Lower lobe of right lung (tissue), 2 donors: ENCODE measurements around the gene RNU6-8. TPM values are rescaled to one million over a fixed set of nuclear protein-coding genes. Genes with fewer than 3 reads are reported as not detected.

ENCODE experiments used
- ATAC-seq, 2 donors: fragments of 200-7000 bp; cut with Tn5 transposase; one replicate each; pipeline ENCODE4 v1.9.1; 2020 to 2022; ENCODE audit warnings: mild to moderate bottlenecking in 2 of 2, moderate library complexity in 2 of 2
- DNase-seq: peaks from one replicate; pipeline ENCODE4 v3.0.0-alpha.2; 2020
- H3K27ac ChIP-seq: fragments of 200-600 bp; one replicate; pipeline ENCODE4 v1.8.0; 2022
- H3K27me3 ChIP-seq: fragments of 200-600 bp; one replicate; pipeline ENCODE4 v1.8.0; 2022; ENCODE audit warnings: low read depth
- H3K36me3 ChIP-seq: fragments of 200-600 bp; one replicate; pipeline ENCODE4 v1.8.0; 2022; ENCODE audit warnings: mild to moderate bottlenecking
- H3K4me1 ChIP-seq: fragments of 200-600 bp; one replicate; pipeline ENCODE4 v1.8.0; 2022
- H3K4me3 ChIP-seq: fragments of 200-600 bp; one replicate; pipeline ENCODE4 v1.8.0; 2022; ENCODE audit warnings: mild to moderate bottlenecking
- H3K9me3 ChIP-seq: fragments of 200-600 bp; one replicate; pipeline ENCODE4 v1.8.0; 2022
- intact Hi-C: fragments of 100-400 bp; cut with DNase I; formaldehyde crosslinking; loops from one replicate; pipeline ENCODE4 v1.11.0; 2022
- total RNA-seq: library from RNA; stranded (reverse); fragmentation: NEBNext Ultra II Directional; extraction: Animal tissue kit (Norgen Biotek cat#: 25700); gene quantifications from one replicate; pipeline ENCODE4 v1.2.1, GENCODE V29; 2021
- TF ChIP-seq, protein P1 (sequence below): fragments of 200-600 bp; IDR thresholded peaks from one replicate; pipeline ENCODE4 v1.8.0; 2022; ENCODE audit warnings: antibody characterized with exemption, mild to moderate bottlenecking
- donor health status: DM: no; HTN: yes; CAD: no; lungs with severe emphysema.

Gene RNU6-8
- total RNA-seq, 1 donor from 2014 or later = not detected

DNA sequence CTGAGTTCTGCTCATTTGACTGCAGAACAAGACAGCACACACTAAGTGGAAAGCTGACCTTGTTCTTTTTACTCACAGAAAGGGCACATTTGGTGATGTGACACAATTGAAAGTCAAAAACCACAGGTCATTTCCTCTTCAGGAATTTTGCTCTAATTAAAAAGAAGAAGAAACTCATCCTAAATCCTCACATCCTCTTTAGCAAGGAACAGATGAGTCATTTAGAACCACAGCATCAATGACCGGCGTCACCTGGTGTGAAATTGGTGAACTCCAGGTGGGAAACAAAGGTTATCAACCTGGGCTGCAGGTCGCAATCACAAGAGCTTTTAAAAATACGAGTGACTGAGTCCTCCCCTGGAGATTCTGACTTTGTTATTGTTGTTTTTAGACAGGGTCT is 2.9 kb upstream of the RNU6-8 start:
- DNase-seq (no peak), ATAC-seq (no peak)
- no peak overlapping the region for H3K27ac ChIP-seq
- intact Hi-C loops = no loop called here
- H3K4me1 ChIP-seq = peaks cover 19% of the 10 kb centered on the region
- H3K9me3 ChIP-seq = no peaks in the 10 kb centered on the region
- H3K4me3 ChIP-seq = no peak overlapping the region
- no peaks in the 10 kb centered on the region for H3K27me3 ChIP-seq
- TF ChIP-seq, protein P1, sequence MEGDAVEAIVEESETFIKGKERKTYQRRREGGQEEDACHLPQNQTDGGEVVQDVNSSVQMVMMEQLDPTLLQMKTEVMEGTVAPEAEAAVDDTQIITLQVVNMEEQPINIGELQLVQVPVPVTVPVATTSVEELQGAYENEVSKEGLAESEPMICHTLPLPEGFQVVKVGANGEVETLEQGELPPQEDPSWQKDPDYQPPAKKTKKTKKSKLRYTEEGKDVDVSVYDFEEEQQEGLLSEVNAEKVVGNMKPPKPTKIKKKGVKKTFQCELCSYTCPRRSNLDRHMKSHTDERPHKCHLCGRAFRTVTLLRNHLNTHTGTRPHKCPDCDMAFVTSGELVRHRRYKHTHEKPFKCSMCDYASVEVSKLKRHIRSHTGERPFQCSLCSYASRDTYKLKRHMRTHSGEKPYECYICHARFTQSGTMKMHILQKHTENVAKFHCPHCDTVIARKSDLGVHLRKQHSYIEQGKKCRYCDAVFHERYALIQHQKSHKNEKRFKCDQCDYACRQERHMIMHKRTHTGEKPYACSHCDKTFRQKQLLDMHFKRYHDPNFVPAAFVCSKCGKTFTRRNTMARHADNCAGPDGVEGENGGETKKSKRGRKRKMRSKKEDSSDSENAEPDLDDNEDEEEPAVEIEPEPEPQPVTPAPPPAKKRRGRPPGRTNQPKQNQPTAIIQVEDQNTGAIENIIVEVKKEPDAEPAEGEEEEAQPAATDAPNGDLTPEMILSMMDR = no peak
- no peaks in the 10 kb centered on the region for H3K36me3 ChIP-seq

DNA sequence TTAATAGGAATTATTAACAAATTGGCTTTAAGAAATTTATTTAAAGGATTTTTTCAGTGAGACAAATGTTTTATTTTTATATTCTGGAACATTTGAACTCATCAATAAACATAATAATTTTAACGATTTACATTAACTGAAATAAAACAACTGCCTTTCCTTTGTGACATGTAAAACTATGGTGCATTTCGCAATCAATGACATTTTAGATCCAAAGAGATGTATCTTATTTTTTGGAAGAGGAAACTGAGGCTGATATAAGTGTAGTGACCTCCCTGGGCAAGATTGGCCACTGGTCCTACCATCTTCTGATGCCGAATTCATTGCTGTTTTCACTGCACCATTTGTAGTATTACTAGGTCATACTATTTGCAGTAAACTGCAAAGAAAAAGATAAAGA is 2.5 kb upstream of the RNU6-8 start:
- TF ChIP-seq, protein P1 = no peak
- Histone ChIP-seq H3K27ac (no peak overlapping the region), H3K9me3 (no peaks in the 10 kb centered on the region), H3K27me3 (no peaks in the 10 kb centered on the region), H3K4me3 (no peak overlapping the region), H3K36me3 (no peaks in the 10 kb centered on the region), H3K4me1 (peaks cover 19% of the 10 kb centered on the region)
- no peak for DNase-seq
- no peak for ATAC-seq
- intact Hi-C loops = no loop called here

DNA sequence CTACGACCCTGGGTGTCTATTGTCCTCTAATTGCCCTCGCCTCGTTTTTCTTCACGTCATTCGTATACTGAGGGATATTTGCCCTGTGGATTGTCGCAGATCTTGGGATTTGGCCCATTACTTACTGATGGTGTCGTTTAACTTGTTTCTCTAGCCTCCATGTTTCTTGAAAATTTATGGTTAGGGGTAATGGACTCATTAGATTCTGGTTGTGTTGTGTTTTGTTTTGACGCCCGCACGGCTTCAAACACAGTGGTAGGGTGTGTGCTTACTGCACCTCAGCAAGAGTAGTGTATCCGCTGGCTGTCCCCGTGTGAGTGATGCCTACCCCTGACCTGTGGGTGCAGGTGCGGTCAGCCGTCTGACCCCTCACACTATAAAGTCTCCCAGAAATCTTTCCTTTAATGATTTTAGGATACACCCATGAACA is 874 bp upstream of the RNU6-8 start:
- ATAC-seq = peak; percentile 27 to 39

DNA sequence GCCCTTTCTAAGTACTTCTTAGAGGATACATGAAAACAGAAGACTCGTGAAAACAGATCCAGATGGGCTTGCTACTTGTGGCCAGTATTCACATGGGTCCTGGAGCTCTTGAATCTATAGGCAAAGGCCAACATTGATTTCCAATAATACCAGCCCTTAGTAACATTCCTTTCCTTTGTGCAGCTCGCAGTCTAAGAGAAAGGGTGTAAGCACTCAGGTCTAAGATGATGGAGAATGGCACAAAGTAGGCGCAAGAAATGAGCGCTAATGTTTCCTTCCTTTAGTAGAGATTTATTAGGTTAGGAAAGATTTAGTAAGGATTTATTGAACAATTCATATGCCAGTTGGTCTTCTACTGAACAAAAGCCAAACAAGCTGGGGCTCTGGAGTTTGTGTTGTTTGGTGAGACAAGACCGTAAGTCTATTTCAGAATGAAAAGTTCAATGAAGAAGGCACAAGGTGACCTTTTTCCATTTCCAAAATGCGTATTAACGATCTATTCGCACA is 525 bp downstream of the RNU6-8 start:
- intact Hi-C loops = no loop called here
- peak overlapping the region; percentile 77 for H3K4me3 ChIP-seq
- H3K27ac ChIP-seq = peak overlapping the region; percentile 95
- DNase-seq = no peak
- TF ChIP-seq, protein P1 = no peak
- H3K9me3 ChIP-seq = no peaks in the 10 kb centered on the region
- H3K27me3 ChIP-seq = no peaks in the 10 kb centered on the region
- H3K4me1 ChIP-seq = peaks cover 19% of the 10 kb centered on the region
- H3K36me3 ChIP-seq = no peaks in the 10 kb centered on the region
- no peak for ATAC-seq

More for the DNA sequence above, 874 bp upstream of the RNU6-8 start:
- Histone ChIP-seq H3K4me1 (peaks cover 19% of the 10 kb centered on the region), H3K9me3 (no peaks in the 10 kb centered on the region), H3K4me3 (peak overlapping the region; percentile 77), H3K27me3 (no peaks in the 10 kb centered on the region), H3K27ac (peak overlapping the region; percentile 95), H3K36me3 (no peaks in the 10 kb centered on the region)
- intact Hi-C loops = no loop called here
- TF ChIP-seq, protein P1 = no peak
- no peak for DNase-seq

DNA sequence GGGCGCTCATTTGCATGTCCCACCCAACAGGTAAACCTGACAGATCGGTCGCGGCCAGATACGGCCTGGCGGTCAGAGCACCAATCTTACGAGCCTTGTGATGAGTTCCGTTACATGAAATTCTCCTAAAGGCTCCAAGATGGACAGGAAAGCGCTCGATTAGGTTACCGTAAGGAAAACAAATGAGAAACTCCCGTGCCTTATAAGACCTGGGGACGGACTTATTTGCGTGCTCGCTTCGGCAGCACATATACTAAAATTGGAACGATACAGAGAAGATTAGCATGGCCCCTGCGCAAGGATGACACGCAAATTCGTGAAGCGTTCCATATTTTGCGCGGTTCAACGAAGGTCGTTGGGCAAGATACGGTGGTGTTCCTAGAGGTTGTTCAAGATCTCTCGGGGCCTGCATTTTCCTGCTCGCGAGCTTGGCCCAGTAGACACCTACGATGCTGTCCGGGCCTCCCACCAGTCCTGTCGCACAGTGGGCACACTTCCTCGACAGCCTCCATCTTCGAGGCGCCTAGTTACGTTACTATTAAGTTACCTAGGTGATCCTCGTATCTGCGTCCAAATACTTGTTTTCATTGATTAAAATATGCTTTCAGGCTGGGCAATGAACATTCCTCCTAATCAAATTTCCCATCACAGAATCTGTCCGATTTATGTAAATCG is 1.1 kb downstream of the RNU6-8 start, which contains the start of gene RNU6-7:
Gene RNU6-7 (plus strand): TSS at position 230 of the 675 bp plus-strand sequence.
- H3K4me3 ChIP-seq = peak within 1 kb of the TSS; percentile 77
- DNase-seq = peak; percentile 48
- H3K27ac ChIP-seq = peak within 1 kb of the TSS; percentile 95
- no peaks in the 10 kb centered on the region for H3K27me3 ChIP-seq
- no peaks in the 10 kb centered on the region for H3K9me3 ChIP-seq
- no peaks in the 10 kb centered on the region for H3K36me3 ChIP-seq
- ATAC-seq = peak in 1 of 2 donors; percentile 13
- peaks cover 19% of the 10 kb centered on the region for H3K4me1 ChIP-seq
- intact Hi-C loops = no loop called here
- TF ChIP-seq, protein P1 = no peak
